D721Med (cell line): ENCODE data around the gene POMT2.

Source experiments
- DNase-seq: peaks from one replicate; pipeline ENCODE4 v3.0.0; 2011; ENCODE audit warnings: low spot score; ENCODE audit not compliant: insufficient read length
- FAIRE-seq: peaks from 2 replicates; lab custom pipeline; 2011; peaks lifted over from hg19 to GRCh38; lab: Jason Lieb, UNC
- CTCF ChIP-seq: IDR thresholded peaks from 2 replicates; pipeline ENCODE4 v1.5.1; 2012; ENCODE audit warnings: mild to moderate bottlenecking, control low read depth; ENCODE audit not compliant: insufficient read depth; ENCODE audit errors: missing control alignments

Gene POMT2

GRCh38 chr14:77275601-77276017 lies 45.1 kb downstream of the POMT2 start:
- TF ChIP-seq CTCF, result no peak
- FAIRE-seq, result no peak

GRCh38 chr14:77275041-77275580 lies 45.6 kb downstream of the POMT2 start:
- TF ChIP-seq CTCF, result no peak
- FAIRE-seq, result no peak
- no peak for DNase-seq

More at GRCh38 chr14:77275601-77276017, 45.1 kb downstream of the POMT2 start:
- no peak for DNase-seq

GRCh38 chr14:77273796-77274195 lies 46.9 kb downstream of the POMT2 start:
- TF ChIP-seq CTCF, result no peak
- DNase-seq (no peak), FAIRE-seq (no peak)

GRCh38 chr14:77272261-77272660 lies 48.4 kb downstream of the POMT2 start:
- no peak for FAIRE-seq
- DNase-seq, result no peak
- TF ChIP-seq CTCF, result no peak

- FAIRE-seq, result no peak
- no peak for DNase-seq
- TF ChIP-seq CTCF, result no peak
Observed at GRCh38 chr14:77271113-77271710, 49.5 kb downstream of the POMT2 start, which contains the start of gene NGB. TSS of gene NGB (minus strand) at chr14:77271206. CDS start at chr14:77270937, 269 bp downstream.

GRCh38 chr14:77270361-77271112 lies 50.1 kb downstream of the POMT2 start:
- no peak for TF ChIP-seq CTCF
- no peak for DNase-seq
- FAIRE-seq, result no peak
